ENCODE data around the gene PCYOX1L. TPM values are rescaled to one million over a fixed set of nuclear protein-coding genes. Genes with fewer than 3 reads are reported as not detected.
A peak's percentile ranks its signal among the peaks of the same experiment; 100 is the strongest.

Gene PCYOX1L
- total RNA-seq (2014; rRNA removed; shearing (Covaris generic); ENCODE audit: low replicate concordance) = 18.4 and 51.6 TPM in 2 replicates

- H4K20me1 ChIP-seq (ENCODE audit: insufficient read depth, low read depth, low read length) = no peaks in the 10 kb centered on the region
- H3K9ac ChIP-seq (ENCODE audit: low read length) = peak within 1 kb of the TSS; percentile 99
- H3K4me1 ChIP-seq (ENCODE audit: low read length) = peaks cover 16% of the 10 kb centered on the region
- peak within 1 kb of the TSS; percentile 60; the same call in 1 of the 2 replicates for H2AFZ ChIP-seq (ENCODE audit: low read length)
- peaks cover 33% of the 10 kb centered on the region for H3K79me2 ChIP-seq (ENCODE audit: low read length)
- H3K9me3 ChIP-seq (ENCODE audit: low read length) = no peaks in the 10 kb centered on the region
- H3K4me2 ChIP-seq (ENCODE audit: low read depth, low read length, poor library complexity, severe bottlenecking) = peak within 1 kb of the TSS; percentile 83
- no peaks in the 10 kb centered on the region for H3K9me2 ChIP-seq (replicated peaks; ENCODE audit: insufficient read depth, low read length)
- H3K4me3 ChIP-seq (ENCODE audit: low read length) = peak within 1 kb of the TSS; percentile 95
- peaks cover 23% of the 10 kb centered on the region for H3K36me3 ChIP-seq (ENCODE audit: insufficient read depth, low read length)
- DNase-seq = peak; percentile 99
- H3K27ac ChIP-seq (ENCODE audit: low read length) = peak within 1 kb of the TSS; percentile 76
- H3K27me3 ChIP-seq (ENCODE audit: low read length) = no peaks in the 10 kb centered on the region
Observed at GRCh38 chr5:149357370-149358293, at the start of gene PCYOX1L. PCYOX1L (plus strand) TSS chr5:149358046; CDS start chr5:149358069, 23 bp downstream.

- Histone ChIP-seq H3K27ac (ENCODE audit: low read length) (no peak overlapping the region), H3K4me3 (ENCODE audit: low read length) (no peak overlapping the region), H3K9ac (ENCODE audit: low read length) (no peak overlapping the region), H4K20me1 (ENCODE audit: insufficient read depth, low read depth, low read length) (no peaks in the 10 kb centered on the region), H3K79me2 (ENCODE audit: low read length) (no peaks in the 10 kb centered on the region), H3K9me3 (ENCODE audit: low read length) (no peaks in the 10 kb centered on the region), H3K9me2 (replicated peaks; ENCODE audit: insufficient read depth, low read length) (no peaks in the 10 kb centered on the region), H2AFZ (ENCODE audit: low read length) (no peak overlapping the region), H3K36me3 (ENCODE audit: insufficient read depth, low read length) (no peaks in the 10 kb centered on the region), H3K27me3 (ENCODE audit: low read length) (no peaks in the 10 kb centered on the region), H3K4me2 (ENCODE audit: low read depth, low read length, poor library complexity, severe bottlenecking) (no peak overlapping the region), H3K4me1 (ENCODE audit: low read length) (peaks cover 5% of the 10 kb centered on the region)
- DNase-seq = no peak
Observed at GRCh38 chr5:149309354-149309753, 48.5 kb upstream of the PCYOX1L start.

- Histone ChIP-seq H3K4me2 (ENCODE audit: low read depth, low read length, poor library complexity, severe bottlenecking) (no peak overlapping the region), H3K4me3 (ENCODE audit: low read length) (no peak overlapping the region), H3K9me3 (ENCODE audit: low read length) (no peaks in the 10 kb centered on the region), H2AFZ (ENCODE audit: low read length) (no peak overlapping the region), H3K27me3 (ENCODE audit: low read length) (no peaks in the 10 kb centered on the region), H3K36me3 (ENCODE audit: insufficient read depth, low read length) (no peaks in the 10 kb centered on the region), H3K79me2 (ENCODE audit: low read length) (no peaks in the 10 kb centered on the region), H3K4me1 (ENCODE audit: low read length) (peaks cover 5% of the 10 kb centered on the region), H3K9me2 (replicated peaks; ENCODE audit: insufficient read depth, low read length) (no peaks in the 10 kb centered on the region), H4K20me1 (ENCODE audit: insufficient read depth, low read depth, low read length) (no peaks in the 10 kb centered on the region), H3K9ac (ENCODE audit: low read length) (no peak overlapping the region), H3K27ac (ENCODE audit: low read length) (no peak overlapping the region)
- no peak for DNase-seq
Observed at GRCh38 chr5:149310488-149310887, 47.4 kb upstream of the PCYOX1L start.

DNA sequence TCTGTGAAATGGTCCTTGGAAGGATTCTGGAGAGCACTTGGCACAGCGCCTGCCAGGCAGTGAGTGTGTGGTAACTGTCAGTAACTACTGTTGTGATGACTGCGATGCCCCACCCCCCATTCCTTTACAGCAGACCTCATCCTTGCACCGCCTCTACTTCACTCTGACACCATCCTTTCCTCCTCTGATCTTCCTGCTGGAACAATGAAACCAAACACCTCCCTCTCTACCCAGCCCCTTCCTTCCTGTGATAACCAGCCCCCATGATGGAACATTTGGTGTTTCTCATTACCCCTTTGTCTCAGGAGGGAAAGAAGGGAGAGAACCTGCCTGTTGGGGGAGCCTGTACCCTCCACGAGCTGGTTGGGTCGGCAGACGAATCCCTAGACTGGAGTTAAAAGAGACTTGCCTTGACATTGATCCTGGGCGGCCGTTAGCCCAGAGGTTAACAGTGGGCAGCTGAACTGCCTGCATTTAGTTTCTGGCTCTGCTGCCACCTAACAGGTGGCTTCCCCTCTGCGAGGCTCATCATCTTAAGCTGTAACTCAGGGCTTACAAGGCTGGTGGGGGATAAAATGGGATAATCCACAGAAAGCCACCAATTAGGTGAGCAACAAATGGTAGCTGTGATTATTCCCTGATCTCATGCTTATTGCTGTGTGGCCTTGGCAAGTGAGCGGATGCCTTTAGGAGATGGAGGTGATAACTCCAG lies 46.7 kb upstream of the PCYOX1L start:
- peaks cover 5% of the 10 kb centered on the region for H3K4me1 ChIP-seq (ENCODE audit: low read length)
- no peak overlapping the region for H3K4me2 ChIP-seq (ENCODE audit: low read depth, low read length, poor library complexity, severe bottlenecking)
- H3K4me3 ChIP-seq (ENCODE audit: low read length) = no peak overlapping the region
- H3K9me2 ChIP-seq (replicated peaks; ENCODE audit: insufficient read depth, low read length) = no peaks in the 10 kb centered on the region
- H3K79me2 ChIP-seq (ENCODE audit: low read length) = no peaks in the 10 kb centered on the region
- H3K27me3 ChIP-seq (ENCODE audit: low read length) = no peaks in the 10 kb centered on the region
- H3K9ac ChIP-seq (ENCODE audit: low read length) = no peak overlapping the region
- H4K20me1 ChIP-seq (ENCODE audit: insufficient read depth, low read depth, low read length) = no peaks in the 10 kb centered on the region
- no peak for DNase-seq
- H2AFZ ChIP-seq (ENCODE audit: low read length) = no peak overlapping the region
- H3K9me3 ChIP-seq (ENCODE audit: low read length) = no peaks in the 10 kb centered on the region
- no peaks in the 10 kb centered on the region for H3K36me3 ChIP-seq (ENCODE audit: insufficient read depth, low read length)
- no peak overlapping the region for H3K27ac ChIP-seq (ENCODE audit: low read length)

DNA sequence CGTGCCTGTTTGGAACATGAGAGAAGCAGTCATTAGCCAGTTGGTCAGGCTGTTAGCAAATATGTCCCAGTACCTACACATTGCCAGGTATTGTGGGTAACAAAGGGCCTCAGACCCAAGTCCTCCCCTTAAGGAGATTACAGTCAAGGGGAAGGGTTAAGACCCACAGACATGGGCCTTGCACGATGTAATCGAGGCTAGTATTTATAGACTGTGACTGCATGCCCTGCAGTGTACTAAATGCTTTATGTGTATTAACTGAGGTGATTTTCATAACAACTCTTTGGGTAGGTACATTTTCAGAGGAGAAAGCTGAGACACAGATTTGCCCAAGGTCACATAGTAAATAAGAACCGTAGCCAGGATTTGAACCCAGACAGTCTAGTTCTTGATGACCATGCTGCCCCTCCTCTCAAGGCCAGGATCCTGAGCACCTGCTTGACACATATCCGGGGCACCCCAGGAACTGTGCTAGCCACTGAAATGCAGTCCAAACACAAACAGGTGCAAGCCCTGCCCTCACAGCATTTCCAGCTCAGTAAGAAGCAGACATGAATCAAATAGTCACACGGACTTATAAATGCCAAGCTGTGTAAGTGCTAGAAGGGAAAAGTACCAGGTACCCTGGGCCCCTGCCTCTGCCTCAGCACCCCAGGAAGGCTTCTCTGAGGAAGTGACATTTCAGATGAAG lies 44.5 kb upstream of the PCYOX1L start:
- Histone ChIP-seq H3K9ac (ENCODE audit: low read length) (no peak overlapping the region), H3K4me2 (ENCODE audit: low read depth, low read length, poor library complexity, severe bottlenecking) (no peak overlapping the region)

GRCh38 chr5:149314571-149315111 lies 43.2 kb upstream of the PCYOX1L start:
- Histone ChIP-seq H3K27me3 (ENCODE audit: low read length) (no peaks in the 10 kb centered on the region), H3K36me3 (ENCODE audit: insufficient read depth, low read length) (no peaks in the 10 kb centered on the region), H2AFZ (ENCODE audit: low read length) (no peak overlapping the region), H3K9me3 (ENCODE audit: low read length) (no peaks in the 10 kb centered on the region), H3K4me2 (ENCODE audit: low read depth, low read length, poor library complexity, severe bottlenecking) (no peak overlapping the region), H4K20me1 (ENCODE audit: insufficient read depth, low read depth, low read length) (no peaks in the 10 kb centered on the region), H3K4me3 (ENCODE audit: low read length) (no peak overlapping the region), H3K9ac (ENCODE audit: low read length) (no peak overlapping the region), H3K9me2 (replicated peaks; ENCODE audit: insufficient read depth, low read length) (no peaks in the 10 kb centered on the region), H3K27ac (ENCODE audit: low read length) (no peak overlapping the region), H3K4me1 (ENCODE audit: low read length) (no peaks in the 10 kb centered on the region; the same call in 1 of the 2 replicates), H3K79me2 (ENCODE audit: low read length) (no peaks in the 10 kb centered on the region)
- peak; percentile 49 for DNase-seq

More for the DNA sequence above, 44.5 kb upstream of the PCYOX1L start:
- Histone ChIP-seq H3K4me1 (ENCODE audit: low read length) (peaks cover 5% of the 10 kb centered on the region), H3K36me3 (ENCODE audit: insufficient read depth, low read length) (no peaks in the 10 kb centered on the region), H3K4me3 (ENCODE audit: low read length) (no peak overlapping the region), H3K27me3 (ENCODE audit: low read length) (no peaks in the 10 kb centered on the region), H3K79me2 (ENCODE audit: low read length) (no peaks in the 10 kb centered on the region), H4K20me1 (ENCODE audit: insufficient read depth, low read depth, low read length) (no peaks in the 10 kb centered on the region), H2AFZ (ENCODE audit: low read length) (no peak overlapping the region), H3K9me3 (ENCODE audit: low read length) (no peaks in the 10 kb centered on the region), H3K9me2 (replicated peaks; ENCODE audit: insufficient read depth, low read length) (no peaks in the 10 kb centered on the region), H3K27ac (ENCODE audit: low read length) (no peak overlapping the region)
- no peak for DNase-seq

DNA sequence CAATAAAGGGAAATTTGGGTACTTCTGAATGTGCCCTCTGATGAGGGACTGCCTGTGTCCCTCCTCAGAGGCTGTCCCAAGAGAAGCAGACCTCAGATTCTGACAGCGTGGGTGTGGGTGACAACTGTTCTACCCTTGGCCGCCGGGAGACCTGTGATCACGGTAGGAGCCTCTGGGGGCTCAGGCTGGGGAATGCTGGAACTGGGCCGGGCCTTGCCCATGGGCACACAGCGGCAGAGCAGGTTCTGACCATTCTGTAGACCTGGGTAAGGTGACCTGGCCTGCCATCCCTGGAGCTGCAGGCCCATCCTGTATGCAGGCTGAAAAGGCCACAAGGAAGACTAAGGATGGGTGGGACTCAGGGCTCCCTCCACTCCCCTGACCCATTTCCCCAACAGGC lies 42.1 kb upstream of the PCYOX1L start:
- Histone ChIP-seq H3K9ac (ENCODE audit: low read length) (no peak overlapping the region), H3K9me3 (ENCODE audit: low read length) (no peaks in the 10 kb centered on the region), H3K9me2 (replicated peaks; ENCODE audit: insufficient read depth, low read length) (no peaks in the 10 kb centered on the region), H3K27ac (ENCODE audit: low read length) (no peak overlapping the region), H3K79me2 (ENCODE audit: low read length) (no peaks in the 10 kb centered on the region), H3K4me1 (ENCODE audit: low read length) (no peaks in the 10 kb centered on the region), H3K4me2 (ENCODE audit: low read depth, low read length, poor library complexity, severe bottlenecking) (no peak overlapping the region), H2AFZ (ENCODE audit: low read length) (no peak overlapping the region), H3K36me3 (ENCODE audit: insufficient read depth, low read length) (no peaks in the 10 kb centered on the region), H3K4me3 (ENCODE audit: low read length) (no peak overlapping the region), H4K20me1 (ENCODE audit: insufficient read depth, low read depth, low read length) (no peaks in the 10 kb centered on the region), H3K27me3 (ENCODE audit: low read length) (no peaks in the 10 kb centered on the region)
- no peak for DNase-seq
